CD4-positive, alpha-beta memory T cell (primary cell): ENCODE data around the gene RGPD3. TPM values are rescaled to one million over a fixed set of nuclear protein-coding genes. Genes with fewer than 3 reads are reported as not detected.
"Not testable (repeated sequence)": the region's sequence is repeated elsewhere in the genome, so short reads cannot be mapped to it uniquely, and the experiment has no call there.

ENCODE experiments used
- CTCF ChIA-PET: fragments of 350-600 bp; sonication (Branson Sonifier 250); formaldehyde crosslinking; loops from one replicate; lab custom pipeline; 2021; ENCODE audit warnings: inconsistent platforms; ENCODE audit not compliant: partially characterized antibody; lab: Charles Lee
- POLR2A ChIA-PET: fragments of 350-600 bp; sonication (Branson Sonifier 250); formaldehyde crosslinking; loops from one replicate; lab custom pipeline; 2021; ENCODE audit not compliant: partially characterized antibody; lab: Charles Lee
- DNase-seq, 5 donors: peaks; one replicate each; pipeline versions ENCODE4 v3.0.0 to v3.0.0-alpha.2; 2020 to 2022; ENCODE audit warnings: mixed read lengths in 1 of 5
- H3K27ac ChIP-seq: one replicate; pipeline ENCODE4 v1.7.0; 2013; ENCODE audit warnings: low read depth, low read length
- H3K27me3 ChIP-seq: 2 replicates; pipeline ENCODE4 v1.7.0; 2013; ENCODE audit warnings: mild to moderate bottlenecking, low read length, moderate library complexity; ENCODE audit not compliant: insufficient read depth
- H3K36me3 ChIP-seq: 2 replicates; pipeline ENCODE4 v1.7.0; 2013; ENCODE audit warnings: mild to moderate bottlenecking, low read length, moderate library complexity; ENCODE audit not compliant: insufficient read depth
- H3K4me1 ChIP-seq: 2 replicates; pipeline ENCODE4 v1.7.0; 2013; ENCODE audit warnings: mild to moderate bottlenecking, low read length, moderate library complexity; ENCODE audit not compliant: insufficient read depth
- H3K4me3 ChIP-seq, 2 donors: one replicate each; pipeline ENCODE4 v1.7.0; 2013; ENCODE audit warnings: low read length in 2 of 2, mild to moderate bottlenecking in 1 of 2
- H3K9me3 ChIP-seq, 2 donors: one replicate each; pipeline ENCODE4 v1.7.0; 2013; ENCODE audit warnings: low read length in 2 of 2, control low read depth in 1 of 2; ENCODE audit not compliant: control insufficient read depth in 1 of 2
- H3K27ac Mint-ChIP-seq, 7 donors: one replicate each; pipeline ENCODE4 v1.8.0; 2020 to 2021; ENCODE audit warnings: mixed read lengths in 7 of 7, mild to moderate bottlenecking in 6 of 7, inconsistent platforms in 3 of 7, moderate library complexity in 3 of 7
- H3K27me3 Mint-ChIP-seq, 2 donors: one replicate each; pipeline ENCODE4 v1.8.0; 2020 to 2021; ENCODE audit warnings: mixed read lengths in 2 of 2
- H3K36me3 Mint-ChIP-seq, 2 donors: one replicate each; pipeline ENCODE4 v1.8.0; 2020 to 2021; ENCODE audit warnings: mixed read lengths in 2 of 2, inconsistent platforms in 1 of 2, mild to moderate bottlenecking in 1 of 2
- H3K4me1 Mint-ChIP-seq, 4 donors: one replicate each; pipeline ENCODE4 v1.8.0; 2020 to 2021; ENCODE audit warnings: mixed read lengths in 4 of 4, mild to moderate bottlenecking in 1 of 4
- H3K4me3 Mint-ChIP-seq, 8 donors: one replicate each; pipeline ENCODE4 v1.8.0; 2020 to 2021; ENCODE audit warnings: mixed read lengths in 8 of 8, mild to moderate bottlenecking in 7 of 8, moderate library complexity in 6 of 8, inconsistent platforms in 3 of 8
- H3K9me3 Mint-ChIP-seq, 8 donors: one replicate each; pipeline ENCODE4 v1.8.0; 2020 to 2021; ENCODE audit warnings: mixed read lengths in 8 of 8, mild to moderate bottlenecking in 5 of 8, inconsistent platforms in 3 of 8, moderate library complexity in 1 of 8
- intact Hi-C: fragments of 100-400 bp; cut with micrococcal nuclease; formaldehyde crosslinking; loops from one replicate; pipeline ENCODE4 v1.15.1; 2023
- polyA plus RNA-seq, 2 donors: library from polyadenylated mRNA; unstranded; fragments of 300-500 nt; fragmentation: Illumina TruSeq; gene quantifications; one replicate each; pipeline ENCODE4 v1.2.3, GENCODE V29; 2021
- total RNA-seq, 2 experiments: library from RNA; stranded (reverse); gene quantifications; one replicate each; pipeline ENCODE4 v1.2.3, GENCODE V29; 2021

RGPD3 gene
- total and polyA plus RNA-seq, 4 experiments from 2014 or later = 0.44 to 0.47 TPM; not detected in 2

DNA sequence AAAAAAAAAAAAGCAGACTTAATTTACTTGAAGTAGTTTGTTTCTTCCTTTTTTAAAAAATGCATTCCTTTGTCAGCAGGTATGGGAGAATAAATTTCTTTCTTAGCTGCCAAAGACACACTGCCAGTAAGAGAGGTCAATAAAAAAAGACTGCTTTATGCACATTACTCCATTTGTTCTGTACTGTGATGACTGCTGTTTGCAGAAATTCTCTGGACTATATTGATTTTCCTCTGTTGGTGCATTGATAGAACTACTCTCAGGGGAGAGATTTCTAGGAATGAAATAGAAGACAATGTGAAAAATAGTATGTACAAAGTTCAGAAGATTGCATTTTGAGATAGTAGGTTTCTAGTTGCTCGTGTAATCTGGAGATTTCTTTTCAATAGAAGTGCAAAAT lies 11.3 kb upstream of the RGPD3 start:
- H3K36me3 Mint-ChIP-seq, H3K4me1 Mint-ChIP-seq, H3K4me3 ChIP-seq, H3K9me3 ChIP-seq, intact Hi-C loops, H3K27ac ChIP-seq, H3K4me3 Mint-ChIP-seq, POLR2A ChIA-PET, H3K9me3 Mint-ChIP-seq, H3K27ac Mint-ChIP-seq, DNase-seq, CTCF ChIA-PET, H3K36me3 ChIP-seq, H3K27me3 Mint-ChIP-seq, H3K27me3 ChIP-seq, H3K4me1 ChIP-seq: not testable (repeated sequence)

DNA sequence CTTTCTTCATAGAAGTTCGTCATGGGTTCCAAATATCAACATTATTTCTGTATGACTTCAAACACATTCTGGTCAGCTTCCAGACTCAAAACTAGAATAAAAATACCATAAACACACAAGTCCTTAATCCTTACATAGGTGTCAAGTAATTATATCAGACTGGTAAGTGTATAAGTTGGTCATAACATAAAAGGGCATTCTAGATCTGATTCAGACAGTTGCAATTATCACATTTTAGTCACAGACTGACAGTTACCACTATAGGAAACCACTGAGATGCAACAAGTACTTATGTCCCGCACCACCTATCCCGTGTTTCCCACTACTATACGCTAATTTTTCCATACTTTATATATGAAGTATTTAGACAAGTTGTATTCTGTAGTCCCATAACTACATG lies 9.4 kb upstream of the RGPD3 start:
- H3K4me1 ChIP-seq, H3K27me3 ChIP-seq, CTCF ChIA-PET, H3K27ac ChIP-seq, H3K9me3 ChIP-seq, DNase-seq, H3K9me3 Mint-ChIP-seq, H3K4me1 Mint-ChIP-seq, H3K27ac Mint-ChIP-seq, H3K36me3 Mint-ChIP-seq, H3K36me3 ChIP-seq, intact Hi-C loops, H3K27me3 Mint-ChIP-seq, POLR2A ChIA-PET, H3K4me3 ChIP-seq, H3K4me3 Mint-ChIP-seq: not testable (repeated sequence)

DNA sequence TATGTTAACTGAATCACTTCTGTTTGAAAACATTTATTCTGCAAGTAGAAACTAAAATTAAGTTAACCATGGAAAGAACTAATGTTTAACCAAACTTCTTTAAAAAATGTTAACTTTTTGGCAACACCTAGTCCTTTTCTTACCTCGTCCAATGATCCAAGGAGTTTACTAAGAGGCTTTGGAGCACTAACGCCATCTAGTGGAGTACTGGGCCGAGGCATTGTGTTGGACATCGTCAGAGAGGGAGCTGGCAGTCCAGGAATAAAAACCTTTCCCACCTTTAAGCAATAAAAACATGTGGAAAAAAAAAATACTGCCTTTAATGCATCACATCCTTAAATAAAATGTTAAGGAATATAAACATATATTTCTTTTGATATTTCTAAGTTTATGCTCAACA lies 2.4 kb upstream of the RGPD3 start:
- H3K4me3 ChIP-seq, H3K36me3 Mint-ChIP-seq, H3K27ac ChIP-seq, H3K4me1 ChIP-seq, H3K27me3 Mint-ChIP-seq, H3K27me3 ChIP-seq, H3K9me3 Mint-ChIP-seq, H3K4me1 Mint-ChIP-seq, H3K4me3 Mint-ChIP-seq, H3K9me3 ChIP-seq, CTCF ChIA-PET, H3K36me3 ChIP-seq, POLR2A ChIA-PET, H3K27ac Mint-ChIP-seq: not testable (repeated sequence)
- intact Hi-C loops = loop anchor here (5.0 kb wide), 1 partner anchor 363 kb away; no protein-coding TSS in a partner anchor
- peak; percentile 33 to 44 (median 41) for DNase-seq

DNA sequence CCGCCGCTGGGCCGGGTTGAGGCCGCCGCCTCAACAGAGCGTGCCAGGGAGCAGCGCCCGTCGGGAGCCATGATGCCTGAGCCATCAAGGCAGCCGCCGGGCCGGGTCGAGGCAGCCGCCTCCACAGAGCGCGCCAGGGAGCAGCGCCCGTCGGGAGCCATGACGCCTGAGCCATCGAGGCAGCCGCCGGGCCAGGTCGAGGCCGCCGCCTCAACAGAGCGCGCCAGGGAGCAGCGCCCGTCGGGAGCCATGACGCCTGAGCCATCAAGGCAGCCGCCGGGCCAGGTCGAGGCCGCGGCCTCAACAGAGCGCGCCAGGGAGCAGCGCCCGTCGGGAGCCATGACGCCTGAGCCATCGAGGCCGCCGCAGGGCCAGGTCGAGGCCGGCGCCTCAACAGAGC lies 697 bp downstream of the RGPD3 start:
- H3K27me3 Mint-ChIP-seq, H3K4me1 Mint-ChIP-seq, H3K27ac ChIP-seq, POLR2A ChIA-PET, CTCF ChIA-PET, DNase-seq, H3K4me3 ChIP-seq, intact Hi-C loops, H3K4me1 ChIP-seq, H3K9me3 Mint-ChIP-seq, H3K4me3 Mint-ChIP-seq, H3K27me3 ChIP-seq, H3K9me3 ChIP-seq, H3K36me3 ChIP-seq, H3K36me3 Mint-ChIP-seq, H3K27ac Mint-ChIP-seq: not testable (repeated sequence)

DNA sequence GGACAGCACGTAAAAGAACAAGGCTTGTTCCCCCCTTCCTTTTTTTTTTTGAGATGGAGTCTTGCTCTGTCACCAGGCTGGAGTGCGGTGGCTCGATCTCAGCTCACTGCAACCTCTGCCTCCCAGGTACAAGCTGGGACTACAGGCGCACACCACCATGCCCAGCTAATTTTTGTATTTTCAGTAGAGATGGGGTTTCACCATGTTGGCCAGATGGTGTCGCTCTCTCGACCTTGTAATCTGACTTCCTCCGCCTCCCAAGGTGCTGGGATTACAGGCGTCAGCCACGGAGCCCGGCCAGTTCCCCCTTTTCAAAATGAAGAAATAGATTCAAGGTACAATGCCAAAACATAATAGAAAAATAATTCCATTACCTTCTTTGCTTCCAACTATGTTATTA lies 6.3 kb downstream of the RGPD3 start:
- H3K27ac Mint-ChIP-seq, H3K9me3 Mint-ChIP-seq, CTCF ChIA-PET: not testable (repeated sequence)

DNA sequence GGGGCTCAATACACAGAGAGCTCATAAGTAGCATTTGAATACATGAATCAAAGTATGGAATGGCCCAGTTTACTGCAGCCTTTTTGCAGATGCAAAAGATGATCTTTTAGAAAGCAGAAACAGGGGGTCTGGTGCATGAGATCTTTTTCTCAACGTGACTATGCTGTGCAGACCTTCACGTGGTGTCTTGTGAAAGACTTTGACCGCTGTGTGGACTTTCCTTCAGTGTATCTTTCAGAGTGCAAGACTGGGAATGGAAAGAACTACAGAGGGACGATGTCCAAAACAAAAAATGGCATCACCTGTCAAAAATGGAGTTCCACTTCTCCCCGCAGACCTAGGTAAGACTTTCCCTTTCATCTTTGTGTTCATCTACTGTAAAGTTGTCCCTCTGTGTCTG lies 77.5 kb downstream of the RGPD3 start:
- intact Hi-C loops, H3K4me3 Mint-ChIP-seq: not testable (repeated sequence)

More for the DNA sequence above, 6.3 kb downstream of the RGPD3 start:
- H3K36me3 ChIP-seq, H3K4me3 ChIP-seq, H3K27me3 ChIP-seq, H3K27me3 Mint-ChIP-seq, intact Hi-C loops, H3K27ac ChIP-seq, H3K36me3 Mint-ChIP-seq, H3K4me1 Mint-ChIP-seq, H3K4me1 ChIP-seq, H3K4me3 Mint-ChIP-seq, POLR2A ChIA-PET, H3K9me3 ChIP-seq: not testable (repeated sequence)
- DNase-seq = peak in 3 of 5 donors; percentile 0 to 10 (median 7)

DNA sequence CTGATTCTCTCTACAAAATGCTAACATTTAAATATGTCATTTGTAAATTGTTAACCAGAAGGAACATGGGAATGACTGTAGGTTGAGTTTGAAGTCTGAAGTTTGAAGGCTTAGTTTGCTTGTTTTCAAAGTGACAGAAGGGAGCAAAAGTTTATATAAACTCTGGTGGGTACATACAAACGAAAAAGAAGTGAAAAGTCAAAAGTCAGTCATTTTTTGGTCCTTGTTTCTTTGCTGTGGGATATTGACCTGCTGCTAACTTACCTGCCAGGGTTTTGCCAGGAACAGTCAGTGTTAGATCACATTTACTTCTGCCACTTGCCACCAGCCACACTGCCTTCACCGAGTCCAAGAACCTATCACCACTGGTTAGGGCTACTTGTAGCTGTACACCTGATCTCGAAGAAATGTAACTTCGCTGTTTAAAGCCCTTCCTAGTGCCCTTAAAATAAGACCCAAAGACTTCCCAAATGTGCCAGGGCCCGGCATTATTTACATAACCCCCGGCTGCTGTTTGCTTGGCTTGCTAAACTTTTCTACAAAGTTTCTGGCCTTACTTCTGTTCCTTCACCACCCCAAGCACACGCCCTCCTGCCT lies 79.3 kb downstream of the RGPD3 start:
- POLR2A ChIA-PET, H3K9me3 Mint-ChIP-seq, H3K4me1 Mint-ChIP-seq, H3K36me3 ChIP-seq, DNase-seq, H3K9me3 ChIP-seq, CTCF ChIA-PET, H3K27ac ChIP-seq, H3K27me3 Mint-ChIP-seq, H3K27me3 ChIP-seq, intact Hi-C loops, H3K36me3 Mint-ChIP-seq, H3K4me3 ChIP-seq, H3K4me3 Mint-ChIP-seq, H3K27ac Mint-ChIP-seq, H3K4me1 ChIP-seq: not testable (repeated sequence)

More for the DNA sequence above, 77.5 kb downstream of the RGPD3 start:
- DNase-seq, H3K27me3 ChIP-seq, H3K9me3 ChIP-seq, H3K4me1 Mint-ChIP-seq, H3K36me3 ChIP-seq, CTCF ChIA-PET, H3K4me1 ChIP-seq, POLR2A ChIA-PET, H3K27me3 Mint-ChIP-seq, H3K9me3 Mint-ChIP-seq, H3K4me3 ChIP-seq, H3K27ac ChIP-seq, H3K36me3 Mint-ChIP-seq: not testable (repeated sequence)
- peak overlapping the region in 1 of 7 donors; percentile 29 for H3K27ac Mint-ChIP-seq

DNA sequence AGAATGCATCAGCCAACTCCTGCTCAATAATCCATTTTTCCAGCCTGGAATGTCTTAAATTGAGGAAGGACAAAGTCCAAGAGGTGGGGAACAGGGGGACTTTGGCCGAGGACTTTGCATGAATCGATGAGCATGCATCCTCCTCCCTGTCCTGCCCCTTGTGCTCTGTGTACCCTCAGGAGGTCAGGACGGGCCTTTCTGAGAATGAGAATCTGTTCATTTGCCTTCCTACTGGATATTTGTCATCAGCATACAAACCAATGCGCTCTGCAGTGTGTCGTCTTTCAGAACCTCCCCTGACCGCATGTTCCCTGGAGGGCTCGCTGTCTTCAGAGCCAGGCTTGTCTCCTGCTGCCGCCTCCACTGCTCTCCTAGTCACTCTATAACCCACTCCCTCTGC lies 83.7 kb downstream of the RGPD3 start:
- H3K4me1 Mint-ChIP-seq, H3K9me3 ChIP-seq, H3K4me3 ChIP-seq, H3K4me3 Mint-ChIP-seq, H3K36me3 Mint-ChIP-seq, H3K27ac Mint-ChIP-seq, H3K9me3 Mint-ChIP-seq, DNase-seq, H3K36me3 ChIP-seq, CTCF ChIA-PET, intact Hi-C loops, H3K4me1 ChIP-seq, H3K27me3 ChIP-seq, H3K27ac ChIP-seq, POLR2A ChIA-PET: not testable (repeated sequence)
- peaks cover 9 to 18% of the 10 kb centered on the region in 2 donors for H3K27me3 Mint-ChIP-seq
